HEK293 (cell line): ENCODE measurements around the gene ADAMTSL2.

Experiments used
- CTCF ChIP-seq: fragments of 450-650 bp; formaldehyde crosslinking; IDR thresholded peaks from 2 replicates; pipeline ENCODE4 v1.5.1; 2016; ENCODE audit warnings: missing biosample characterization, missing genetic modification characterization
- ZNF324 ChIP-seq: fragments of 450-650 bp; formaldehyde crosslinking; IDR thresholded peaks from 2 replicates; pipeline ENCODE4 v1.5.1; 2016; ENCODE audit warnings: missing biosample characterization, missing genetic modification characterization
- ZNF701 ChIP-seq: fragments of 450-650 bp; formaldehyde crosslinking; IDR thresholded peaks from 2 replicates; pipeline ENCODE4 v1.5.1; 2016; ENCODE audit warnings: missing biosample characterization, missing genetic modification characterization
- ZSCAN5A ChIP-seq: fragments of 450-650 bp; formaldehyde crosslinking; IDR thresholded peaks from 2 replicates; pipeline ENCODE4 v1.5.1; 2016; ENCODE audit warnings: missing biosample characterization, missing genetic modification characterization

- no peak for TF ChIP-seq ZNF701 (tag by site-specific recombination)
- no peak for TF ChIP-seq ZNF324 (tag by site-specific recombination)
- TF ChIP-seq CTCF (tag by site-specific recombination): no peak
- TF ChIP-seq ZSCAN5A (tag by site-specific recombination): no peak
These were observed 36.2 kb downstream of the ADAMTSL2 start for GRCh38 chr9:133570691-133571080.
